K562 (cell line): ENCODE results near the gene MAST4.
A peak's percentile ranks its signal among the peaks of the same experiment; 100 is the strongest.

Experiments
- CBX8 ChIP-seq: fragments of 200-600 bp; sonication (generic); IDR thresholded peaks from 2 replicates; pipeline ENCODE4 v1.6.1; 2012; ENCODE audit warnings: borderline replicate concordance, mixed run types, low read depth, mild to moderate bottlenecking, moderate library complexity, mixed read lengths, low read length, control low read depth, inconsistent platforms; ENCODE audit not compliant: poor library complexity, severe bottlenecking; ENCODE audit errors: extremely low read depth
- CTCF ChIP-seq, 3 experiments: IDR thresholded peaks in 2 of 3; conservative IDR thresholded peaks in 1 of 3; 2 replicates each; pipeline ENCODE4 v1.5.1; 2011 to 2012; ENCODE audit warnings: low read length in 3 of 3, mild to moderate bottlenecking in 3 of 3, control low read depth in 2 of 3, improper control_type of control experiment in 1 of 3, inconsistent platforms in 1 of 3, low read depth in 1 of 3, mixed read lengths in 1 of 3, moderate library complexity in 1 of 3; ENCODE audit not compliant: insufficient read depth in 2 of 3
- KAT7 ChIP-seq: sonication (generic); formaldehyde crosslinking; IDR thresholded peaks from 2 replicates; pipeline ENCODE4 v1.8.0; 2022; ENCODE audit warnings: missing genetic modification reagents, mild to moderate bottlenecking, borderline replicate concordance
- KLF13 ChIP-seq: fragments of 450-650 bp; IDR thresholded peaks from 2 replicates; pipeline ENCODE4 v1.6.1; 2016; ENCODE audit warnings: missing genetic modification characterization, low read depth, mild to moderate bottlenecking, missing compliant biosample characterization, moderate library complexity, borderline replicate concordance
- NR3C1 ChIP-seq: sonication (generic); formaldehyde crosslinking; IDR thresholded peaks from 2 replicates; pipeline ENCODE4 v1.8.1; 2022; ENCODE audit warnings: missing genetic modification reagents
- PATZ1 ChIP-seq: fragments of 250-450 bp; sonication (Bioruptor Pico); IDR thresholded peaks from 2 replicates; pipeline ENCODE4 v1.5.0; 2020; ENCODE audit warnings: mild to moderate bottlenecking, borderline replicate concordance
- RCOR1 ChIP-seq, 2 experiments: IDR thresholded peaks; 2 replicates each; pipeline ENCODE4 v1.6.1; 2012; ENCODE audit warnings: low read depth in 2 of 2, low read length in 2 of 2, borderline replicate concordance in 1 of 2, improper control_type of control experiment in 1 of 2
- ZFPM2 ChIP-seq: fragments of 250-450 bp; sonication (Bioruptor Pico); IDR thresholded peaks from 2 replicates; pipeline ENCODE4 v1.5.1; 2022; ENCODE audit warnings: mild to moderate bottlenecking
- TF ChIP-seq, protein P1 (sequence below): sonication (generic); formaldehyde crosslinking; IDR thresholded peaks from 2 replicates; pipeline ENCODE4 v1.8.0; 2022; ENCODE audit warnings: missing genetic modification reagents, mild to moderate bottlenecking, moderate library complexity, borderline replicate concordance
- TF ChIP-seq, protein P2 (sequence below): fragments of 450-650 bp; formaldehyde crosslinking; IDR thresholded peaks from 2 replicates; pipeline ENCODE4 v1.4.0; 2022; ENCODE audit warnings: mild to moderate bottlenecking, moderate library complexity

DNA sequence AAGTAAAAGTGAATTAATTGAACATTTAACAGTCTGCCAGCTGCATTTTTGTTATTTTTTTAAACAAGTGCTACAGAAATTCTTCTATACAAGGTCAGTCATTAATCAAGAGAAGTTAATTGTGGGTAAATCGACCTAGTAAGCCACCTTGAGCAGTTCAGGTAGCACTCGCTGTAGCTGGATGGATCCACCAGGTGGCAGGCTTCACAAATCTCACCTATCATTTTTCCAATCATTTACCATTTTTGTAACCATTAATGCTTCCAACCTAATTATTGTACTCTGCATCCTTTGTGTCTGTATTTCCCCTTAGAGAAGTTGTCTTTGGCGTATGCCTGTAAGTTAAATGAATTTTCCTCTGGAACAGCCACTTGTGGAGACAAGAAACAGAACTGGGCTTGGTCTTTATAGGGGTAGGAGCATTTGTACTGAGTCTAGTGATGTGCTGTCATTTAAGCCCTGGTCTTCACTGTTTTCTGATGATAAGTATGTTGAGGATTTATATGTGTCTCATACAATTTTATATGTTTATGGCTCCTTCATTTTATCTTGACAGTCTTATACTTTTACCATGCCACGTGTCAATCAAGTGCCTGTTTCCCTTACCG is 560.9 kb downstream of the MAST4 start:
- TF ChIP-seq CTCF (IDR thresholded peaks at IDR 0.05 in 2 of 3, conservative IDR thresholded peaks at IDR 0.05 in 1 of 3; ENCODE audit: insufficient read depth in 2 of 3, low read depth in 1 of 3, low read length in 3 of 3) (peak; percentile 38 to 69 (median 68)), NR3C1 (CRISPR knock-in tag) (no peak), KLF13 (tag) (no peak), RCOR1 (IDR thresholded peaks at IDR 0.05; ENCODE audit: borderline replicate concordance in 1 of 2, low read depth in 2 of 2, low read length in 2 of 2) (no peak), PATZ1 (CRISPR knock-in tag) (no peak), ZFPM2 (CRISPR knock-in tag) (no peak), CBX8 (no peak), KAT7 (CRISPR knock-in tag) (no peak)
- TF ChIP-seq, protein P1, sequence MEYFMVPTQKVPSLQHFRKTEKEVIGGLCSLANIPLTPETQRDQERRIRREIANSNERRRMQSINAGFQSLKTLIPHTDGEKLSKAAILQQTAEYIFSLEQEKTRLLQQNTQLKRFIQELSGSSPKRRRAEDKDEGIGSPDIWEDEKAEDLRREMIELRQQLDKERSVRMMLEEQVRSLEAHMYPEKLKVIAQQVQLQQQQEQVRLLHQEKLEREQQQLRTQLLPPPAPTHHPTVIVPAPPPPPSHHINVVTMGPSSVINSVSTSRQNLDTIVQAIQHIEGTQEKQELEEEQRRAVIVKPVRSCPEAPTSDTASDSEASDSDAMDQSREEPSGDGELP (CRISPR knock-in tag) = no peak
- TF ChIP-seq, protein P2, sequence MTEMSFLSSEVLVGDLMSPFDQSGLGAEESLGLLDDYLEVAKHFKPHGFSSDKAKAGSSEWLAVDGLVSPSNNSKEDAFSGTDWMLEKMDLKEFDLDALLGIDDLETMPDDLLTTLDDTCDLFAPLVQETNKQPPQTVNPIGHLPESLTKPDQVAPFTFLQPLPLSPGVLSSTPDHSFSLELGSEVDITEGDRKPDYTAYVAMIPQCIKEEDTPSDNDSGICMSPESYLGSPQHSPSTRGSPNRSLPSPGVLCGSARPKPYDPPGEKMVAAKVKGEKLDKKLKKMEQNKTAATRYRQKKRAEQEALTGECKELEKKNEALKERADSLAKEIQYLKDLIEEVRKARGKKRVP = no peak
